COLO668 (cell line): ENCODE results near the gene TSGA10.
"Not testable (repeated sequence)": the region's sequence is repeated elsewhere in the genome, so short reads cannot be mapped to it uniquely, and the experiment has no call there.

Source experiments
- DNase-seq: peaks from one replicate; lab custom pipeline; 2025; ENCODE audit not compliant: unreplicated experiment; lab: John Stamatoyannopoulos, UW

TSGA10 gene

GRCh38 chr2:99154643-99155536 is at the start of gene TSGA10, which contains the start of gene LIPT1:
Gene TSGA10, minus strand, starts transcription at chr2:99154942. Its CDS starts 45,503 bp downstream, at chr2:99109439.
Gene LIPT1, plus strand, starts transcription at chr2:99154967. Its CDS starts 6,991 bp downstream, at chr2:99161958.
- DNase-seq: peak; percentile 93

- DNase-seq: no peak
Observed at GRCh38 chr2:99201959-99202678, 47.4 kb upstream of the TSGA10 start.

GRCh38 chr2:99200076-99200800 is 45.5 kb upstream of the TSGA10 start:
- no peak for DNase-seq

GRCh38 chr2:99198103-99198841 is 43.5 kb upstream of the TSGA10 start:
- no peak for DNase-seq

GRCh38 chr2:99192364-99192763 is 37.6 kb upstream of the TSGA10 start:
- DNase-seq: not testable (repeated sequence)

- DNase-seq: no peak
Observed at GRCh38 chr2:99190548-99190947, 35.8 kb upstream of the TSGA10 start.

GRCh38 chr2:99188357-99188756 is 33.6 kb upstream of the TSGA10 start:
- no peak for DNase-seq

DNA sequence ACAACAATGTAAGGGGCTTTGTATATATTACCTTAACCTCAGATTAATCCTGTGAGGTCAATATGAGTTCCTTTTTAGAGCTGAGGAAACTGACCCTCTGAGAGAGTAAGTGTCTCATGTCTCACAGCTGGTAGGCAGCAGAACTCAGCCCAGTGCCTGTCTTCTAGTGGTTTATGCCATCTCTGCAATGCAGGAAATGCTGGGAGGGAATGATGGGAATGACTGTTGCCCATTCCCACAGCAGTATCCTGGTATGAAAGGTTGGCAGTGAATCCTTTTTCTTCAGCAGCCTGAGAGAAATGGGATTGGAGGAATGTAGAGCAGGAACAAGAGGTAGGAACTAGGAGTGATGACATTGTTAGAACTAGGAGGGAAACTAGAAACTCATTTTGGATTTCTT is 32.3 kb upstream of the TSGA10 start:
- no peak for DNase-seq

GRCh38 chr2:99184811-99185210 is 30.1 kb upstream of the TSGA10 start:
- DNase-seq: peak; percentile 61

DNA sequence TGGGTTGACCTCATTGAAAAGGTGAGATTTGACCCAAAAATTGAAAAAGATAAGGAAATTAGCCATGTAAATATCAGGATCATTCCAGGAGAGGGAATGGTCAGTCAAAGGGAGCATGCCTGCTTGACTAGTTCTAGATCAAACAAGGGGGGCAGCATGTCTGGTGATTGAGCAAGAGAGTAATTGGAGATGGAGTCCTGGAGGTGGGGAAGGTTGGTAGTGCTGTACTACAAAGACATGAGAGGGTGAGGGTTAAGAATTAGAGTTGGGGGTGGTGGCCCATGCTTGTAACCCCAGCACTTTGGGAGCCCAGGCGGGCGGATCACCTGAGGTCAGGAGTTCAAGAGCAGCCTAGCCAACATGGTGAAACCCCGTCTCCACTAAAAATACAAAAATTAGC is 28.3 kb upstream of the TSGA10 start:
- DNase-seq: no peak

- DNase-seq: no peak
Observed at GRCh38 chr2:99181624-99182000, 26.9 kb upstream of the TSGA10 start.

DNA sequence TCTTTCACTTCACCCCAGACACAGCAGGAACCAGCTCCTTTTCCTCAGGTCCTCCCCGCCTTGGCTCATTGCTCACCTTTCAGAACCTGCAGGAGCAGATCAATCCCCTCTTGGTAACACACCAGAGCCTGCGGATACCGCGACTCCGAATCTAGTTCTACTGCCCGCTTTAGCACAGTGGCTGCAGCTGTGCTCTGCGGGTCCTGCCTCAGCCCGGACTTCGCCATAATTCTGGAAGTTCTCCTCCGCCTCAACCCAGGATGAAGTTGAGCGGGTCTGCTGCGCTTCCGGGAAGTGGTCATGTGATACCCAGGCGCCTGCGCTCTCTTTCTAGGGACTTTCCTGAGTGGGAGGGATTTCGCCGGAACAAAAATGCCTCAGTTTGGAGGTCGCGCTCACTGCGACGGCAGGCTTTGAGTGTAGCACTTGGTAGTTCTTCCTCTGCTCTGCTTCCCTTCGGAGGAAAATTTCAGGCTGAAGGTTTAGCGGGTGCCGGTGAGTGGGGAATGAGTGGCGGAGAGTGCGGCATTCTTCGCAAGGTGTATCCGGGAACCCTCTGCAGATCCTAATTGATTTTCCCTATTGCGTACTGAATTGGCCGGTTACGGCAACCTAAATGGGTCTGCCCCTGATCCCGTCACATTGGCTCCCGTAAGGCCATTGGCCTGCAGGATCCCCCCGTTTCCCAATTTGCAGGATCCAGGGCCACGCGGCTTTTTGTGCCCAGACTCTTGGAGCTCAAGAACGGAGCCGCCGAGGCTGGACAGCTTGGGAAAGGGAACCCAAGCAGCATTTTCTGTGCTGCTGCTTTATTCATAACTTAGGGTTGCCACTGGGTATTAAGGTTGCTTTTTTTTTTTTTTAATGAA is 26.2 kb upstream of the TSGA10 start, which contains the start of the genes MITD1 and MRPL30:
TSS of gene MITD1 (minus strand) at position 304 of the 869 bp plus-strand sequence. CDS start at position 227, 77 bp downstream.
TSS of gene MRPL30 (plus strand) at position 430 of the 869 bp plus-strand sequence. CDS start 5,020 bp downstream, outside the sequence.
- DNase-seq: peak; percentile 93

- DNase-seq: no peak
Observed at GRCh38 chr2:99171377-99172140, 16.8 kb upstream of the TSGA10 start.

DNA sequence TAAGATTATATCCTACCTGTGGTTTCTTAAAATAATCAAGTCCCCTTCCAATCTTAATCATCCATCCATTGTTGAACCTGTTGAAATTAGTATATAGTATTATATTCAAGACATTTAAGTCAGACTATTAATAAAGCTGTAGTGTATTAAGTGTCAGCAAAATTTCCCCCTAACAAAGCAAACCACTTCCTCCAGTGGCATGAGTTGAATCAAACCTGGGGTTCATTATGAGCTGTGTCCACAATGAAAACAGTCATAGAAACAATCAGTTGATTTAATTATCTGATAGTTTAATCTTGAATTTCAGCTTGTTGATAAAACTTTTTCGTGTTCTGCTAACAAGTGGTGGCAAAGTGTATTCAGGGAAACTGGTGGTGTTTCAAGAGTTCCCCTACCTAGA is 14.8 kb upstream of the TSGA10 start:
- DNase-seq: no peak

DNA sequence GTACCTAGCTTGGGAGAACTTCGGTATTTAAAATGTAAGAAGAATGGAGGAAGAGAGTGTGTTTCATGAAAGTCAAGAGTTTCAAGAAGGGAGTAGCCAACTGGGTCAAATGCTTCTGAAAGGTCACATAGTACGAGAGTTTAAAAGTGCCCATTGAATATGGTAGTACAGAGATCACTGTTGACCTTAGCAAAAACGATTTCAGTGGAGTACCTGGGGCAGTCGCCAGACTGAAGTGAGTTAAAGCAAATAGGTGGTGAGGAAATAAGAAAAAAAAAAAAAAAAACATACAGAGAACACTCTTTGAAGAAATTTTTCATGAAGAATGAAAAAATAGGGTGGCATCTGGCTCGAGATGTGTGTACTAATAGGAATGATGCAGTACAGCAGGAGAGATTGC is 11.5 kb upstream of the TSGA10 start:
- no peak for DNase-seq

DNA sequence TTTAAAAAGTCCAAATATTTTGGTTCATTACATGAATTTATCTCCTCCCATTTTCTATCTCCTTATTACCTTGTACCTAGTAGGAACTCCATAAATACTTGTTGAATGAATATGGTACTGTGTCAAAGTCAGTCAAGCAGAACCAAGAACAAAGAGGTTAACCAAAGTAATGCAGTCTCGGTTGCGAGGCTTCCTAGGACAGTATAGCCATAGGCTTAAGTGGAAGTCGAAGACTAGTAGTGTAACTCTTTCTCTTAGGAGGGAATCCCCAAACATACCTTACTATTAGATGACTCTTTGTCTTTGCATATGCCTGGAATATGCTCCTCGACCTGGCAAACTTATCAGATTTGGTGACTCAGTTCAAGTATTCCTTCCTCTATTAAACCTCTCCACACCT is 4.9 kb upstream of the TSGA10 start:
- no peak for DNase-seq

GRCh38 chr2:99158599-99158998 is 3.9 kb upstream of the TSGA10 start:
- no peak for DNase-seq

GRCh38 chr2:99156891-99157290 is 2.1 kb upstream of the TSGA10 start:
- DNase-seq: no peak
